HK-2 (cell line): ENCODE data around the gene PRKAR2A.
"Not testable (repeated sequence)": the region's sequence is repeated elsewhere in the genome, so short reads cannot be mapped to it uniquely, and the experiment has no call there.

Experiments
- DNase-seq: peaks from one replicate; pipeline ENCODE4 v3.0.0-alpha.2; 2018; ENCODE audit not compliant: unreplicated experiment

The PRKAR2A gene

GRCh38 chr3:48778565-48778964 is 69.1 kb downstream of the PRKAR2A start:
- DNase-seq, result not testable (repeated sequence)

GRCh38 chr3:48776854-48777253 is 70.8 kb downstream of the PRKAR2A start:
- no peak for DNase-seq

- no peak for DNase-seq
These were observed 77.5 kb downstream of the PRKAR2A start for GRCh38 chr3:48770192-48770502.

- DNase-seq, result no peak
These were observed 82.3 kb downstream of the PRKAR2A start for GRCh38 chr3:48765376-48765775.

- DNase-seq, result no peak
These were observed 84.9 kb downstream of the PRKAR2A start for GRCh38 chr3:48762816-48763215.

- DNase-seq, result not testable (repeated sequence)
These were observed 87.6 kb downstream of the PRKAR2A start for GRCh38 chr3:48759991-48760540.

GRCh38 chr3:48759531-48759930 is 88.1 kb downstream of the PRKAR2A start:
- DNase-seq, result not testable (repeated sequence)

- no peak for DNase-seq
These were observed 88.6 kb downstream of the PRKAR2A start for GRCh38 chr3:48759071-48759470.

- DNase-seq, result no peak
These were observed 91.0 kb downstream of the PRKAR2A start for GRCh38 chr3:48756640-48757039.

- DNase-seq, result no peak
These were observed 96.8 kb downstream of the PRKAR2A start for GRCh38 chr3:48750856-48751255.

GRCh38 chr3:48748754-48749153 is 98.9 kb downstream of the PRKAR2A start:
- no peak for DNase-seq

GRCh38 chr3:48747706-48748105 is 100.0 kb downstream of the PRKAR2A start:
- no peak for DNase-seq

- no peak for DNase-seq
These were observed 100.6 kb downstream of the PRKAR2A start for GRCh38 chr3:48747015-48747615.

- DNase-seq, result no peak
These were observed 103.9 kb downstream of the PRKAR2A start for GRCh38 chr3:48743773-48744172.

GRCh38 chr3:48741226-48741625 is 106.4 kb downstream of the PRKAR2A start:
- not testable (repeated sequence) for DNase-seq

GRCh38 chr3:48739955-48740823 is 107.5 kb downstream of the PRKAR2A start:
- DNase-seq, result peak; percentile 52

- DNase-seq, result no peak
These were observed 108.1 kb downstream of the PRKAR2A start for GRCh38 chr3:48739617-48739954.

GRCh38 chr3:48738926-48739616 is 108.6 kb downstream of the PRKAR2A start:
- no peak for DNase-seq

- DNase-seq, result no peak
These were observed 109.5 kb downstream of the PRKAR2A start for GRCh38 chr3:48738144-48738536.

- not testable (repeated sequence) for DNase-seq
These were observed 112.5 kb downstream of the PRKAR2A start for GRCh38 chr3:48735075-48735767.

- not testable (repeated sequence) for DNase-seq
These were observed 113.1 kb downstream of the PRKAR2A start for GRCh38 chr3:48734541-48734940.
